Caco-2 (cell line): Measurements from ENCODE around the gene PPP1R7. TPM values are rescaled to one million over a fixed set of nuclear protein-coding genes. Genes with fewer than 3 reads are reported as not detected.

Experiments used
- BruUV-seq: library from RNA; stranded (reverse); fragments of 400-500 nt; replicated peaks from 2 replicates; lab custom pipeline; 2021; lab: Mats Ljungman, UMichigan
- CTCF ChIA-PET: fragments of 300-600 bp; sonication (Branson Sonifier 250); formaldehyde crosslinking; loops from one replicate; lab custom pipeline; 2022; ENCODE audit warnings: antibody characterized with exemption; lab: Charles Lee
- POLR2A ChIA-PET: fragments of 300-600 bp; sonication (Branson Sonifier 250); formaldehyde crosslinking; loops from one replicate; lab custom pipeline; 2022; ENCODE audit warnings: antibody characterized with exemption; lab: Charles Lee
- DNase-seq, 2 experiments: peaks; one replicate each; pipeline versions ENCODE4 v3.0.0 to v3.0.0-alpha.2; 2020 to 2022
- H3K27me3 ChIP-seq: replicated peaks from 2 replicates; pipeline ENCODE4 v1.6.0; 2011; ENCODE audit warnings: low read length; ENCODE audit not compliant: control insufficient read depth, insufficient read depth
- H3K36me3 ChIP-seq: 2 replicates; pipeline ENCODE4 v1.5.1; 2011; ENCODE audit warnings: low read length; ENCODE audit not compliant: control insufficient read depth, insufficient read depth
- H3K4me1 ChIP-seq: fragments of 250-450 bp; sonication (Bioruptor Pico); 2 replicates; pipeline ENCODE4 v1.5.1; 2020; ENCODE audit warnings: mild to moderate bottlenecking
- H3K4me3 ChIP-seq: 2 replicates; pipeline ENCODE4 v1.5.1; 2011; ENCODE audit warnings: low read depth, mild to moderate bottlenecking, control low read depth, low read length
- H3K9me3 ChIP-seq: fragments of 250-450 bp; sonication (Bioruptor Pico); 2 replicates; pipeline ENCODE4 v1.5.1; 2020; ENCODE audit warnings: mild to moderate bottlenecking, moderate library complexity
- H3K27ac Mint-ChIP-seq: one replicate; pipeline ENCODE4 v1.8.0; 2022; ENCODE audit warnings: mixed read lengths; ENCODE audit not compliant: unreplicated experiment
- H3K27me3 Mint-ChIP-seq: one replicate; pipeline ENCODE4 v1.8.0; 2022; ENCODE audit warnings: mixed read lengths; ENCODE audit not compliant: insufficient read depth, unreplicated experiment
- H3K36me3 Mint-ChIP-seq: one replicate; pipeline ENCODE4 v1.8.0; 2022; ENCODE audit warnings: mild to moderate bottlenecking, mixed read lengths; ENCODE audit not compliant: insufficient read depth, unreplicated experiment
- H3K4me1 Mint-ChIP-seq: one replicate; pipeline ENCODE4 v1.8.0; 2022; ENCODE audit warnings: low read depth, mixed read lengths; ENCODE audit not compliant: unreplicated experiment
- H3K4me3 Mint-ChIP-seq: one replicate; pipeline ENCODE4 v1.8.0; 2022; ENCODE audit warnings: mild to moderate bottlenecking, moderate library complexity, mixed read lengths; ENCODE audit not compliant: unreplicated experiment
- H3K9me3 Mint-ChIP-seq: one replicate; pipeline ENCODE4 v1.8.0; 2022; ENCODE audit warnings: mixed read lengths; ENCODE audit not compliant: unreplicated experiment
- intact Hi-C: fragments of 100-400 bp; cut with micrococcal nuclease; formaldehyde crosslinking; loops from one replicate; pipeline ENCODE4 v1.10.0; 2022; ENCODE audit not compliant: unreplicated experiment
- total RNA-seq: library from RNA; stranded (reverse); gene quantifications from 2 replicates; pipeline ENCODE4 v1.2.3, GENCODE V29; 2022
- TF ChIP-seq, protein P1 (sequence below), 2 experiments: fragments of 200-600 bp in 1 of 2; IDR thresholded peaks; 1 replicate in 1 of 2; 2 replicates in 1 of 2; pipeline versions ENCODE4 v1.5.1 to v1.8.0; 2011 to 2022; ENCODE audit warnings: antibody characterized with exemption in 1 of 2, control low read depth in 1 of 2, inconsistent platforms in 1 of 2, low read depth in 1 of 2, low read length in 1 of 2, mild to moderate bottlenecking in 1 of 2, moderate library complexity in 1 of 2; ENCODE audit not compliant: insufficient read depth in 1 of 2, severe bottlenecking in 1 of 2, unreplicated experiment in 1 of 2

PPP1R7 gene
- total RNA-seq, 1 experiment from 2014 or later, result 32.5 TPM

DNA sequence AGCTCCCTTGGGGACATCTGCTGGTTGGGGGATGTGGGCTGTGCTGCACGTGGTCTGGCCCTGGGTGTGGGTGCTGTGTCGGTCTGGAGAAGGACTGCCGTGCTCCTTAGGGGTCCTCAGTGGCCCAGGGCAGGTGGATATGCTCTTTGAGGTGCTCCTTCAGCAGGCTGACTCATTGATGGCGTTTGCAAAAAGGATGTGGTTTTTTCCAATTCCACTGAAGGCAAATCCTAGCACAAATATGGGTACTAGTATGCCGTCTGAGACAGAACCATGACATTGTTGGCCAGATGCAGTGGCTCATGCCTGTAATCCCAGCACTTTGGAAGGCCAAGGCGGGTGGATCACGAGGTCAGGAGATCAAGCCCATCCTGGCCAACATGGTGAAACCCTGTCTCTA, 3.3 kb downstream of the PPP1R7 start:
- POLR2A ChIA-PET, result no interaction called here
- TF ChIP-seq, protein P1, sequence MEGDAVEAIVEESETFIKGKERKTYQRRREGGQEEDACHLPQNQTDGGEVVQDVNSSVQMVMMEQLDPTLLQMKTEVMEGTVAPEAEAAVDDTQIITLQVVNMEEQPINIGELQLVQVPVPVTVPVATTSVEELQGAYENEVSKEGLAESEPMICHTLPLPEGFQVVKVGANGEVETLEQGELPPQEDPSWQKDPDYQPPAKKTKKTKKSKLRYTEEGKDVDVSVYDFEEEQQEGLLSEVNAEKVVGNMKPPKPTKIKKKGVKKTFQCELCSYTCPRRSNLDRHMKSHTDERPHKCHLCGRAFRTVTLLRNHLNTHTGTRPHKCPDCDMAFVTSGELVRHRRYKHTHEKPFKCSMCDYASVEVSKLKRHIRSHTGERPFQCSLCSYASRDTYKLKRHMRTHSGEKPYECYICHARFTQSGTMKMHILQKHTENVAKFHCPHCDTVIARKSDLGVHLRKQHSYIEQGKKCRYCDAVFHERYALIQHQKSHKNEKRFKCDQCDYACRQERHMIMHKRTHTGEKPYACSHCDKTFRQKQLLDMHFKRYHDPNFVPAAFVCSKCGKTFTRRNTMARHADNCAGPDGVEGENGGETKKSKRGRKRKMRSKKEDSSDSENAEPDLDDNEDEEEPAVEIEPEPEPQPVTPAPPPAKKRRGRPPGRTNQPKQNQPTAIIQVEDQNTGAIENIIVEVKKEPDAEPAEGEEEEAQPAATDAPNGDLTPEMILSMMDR (IDR thresholded peaks at IDR 0.05; ENCODE audit: insufficient read depth in 1 of 2, low read depth in 1 of 2, low read length in 1 of 2, severe bottlenecking in 1 of 2, unreplicated experiment in 1 of 2), result no peak
- Mint-ChIP-seq H3K4me1 (peaks cover 9% of the 10 kb centered on the region), H3K27me3 (no peaks in the 10 kb centered on the region), H3K36me3 (peaks cover 8% of the 10 kb centered on the region), H3K4me3 (no peak overlapping the region), H3K27ac (no peak overlapping the region), H3K9me3 (no peaks in the 10 kb centered on the region)
- no TSS peak for BruUV-seq
- no peak for DNase-seq
- no peaks in the 10 kb centered on the region for H3K36me3 ChIP-seq
- H3K4me1 ChIP-seq, result 0 out of 2 replicates have a peak, but pooled peaks cover 3% of the 10 kb centered on the region
- H3K27me3 ChIP-seq, result no peaks in the 10 kb centered on the region
- CTCF ChIA-PET, result no interaction called here
- intact Hi-C loops, result no loop called here
- H3K9me3 ChIP-seq, result no peaks in the 10 kb centered on the region
- no peak overlapping the region for H3K4me3 ChIP-seq

DNA sequence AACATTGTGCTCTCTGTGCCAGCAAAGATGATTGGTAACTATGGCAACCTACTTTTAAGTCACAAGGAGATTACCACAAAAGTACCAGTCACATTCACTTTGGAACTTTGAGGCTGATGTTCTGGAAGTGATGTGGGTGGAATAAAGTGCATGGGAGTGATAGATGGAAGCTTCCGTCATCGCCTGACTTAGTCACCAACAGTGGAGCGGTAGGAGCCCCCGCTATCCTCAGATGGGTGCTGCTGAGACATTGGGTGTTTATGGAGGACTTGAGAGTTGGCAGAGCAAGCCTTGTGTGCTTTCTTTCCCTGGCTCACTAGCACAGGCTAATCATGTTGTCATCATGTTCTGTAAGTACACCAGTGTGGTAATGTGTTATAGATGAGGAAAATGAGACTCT, 4.6 kb downstream of the PPP1R7 start:
- 0 out of 2 replicates have a peak, but pooled peaks cover 3% of the 10 kb centered on the region for H3K4me1 ChIP-seq
- Mint-ChIP-seq H3K4me3 (no peak overlapping the region), H3K9me3 (no peaks in the 10 kb centered on the region), H3K4me1 (peaks cover 7% of the 10 kb centered on the region), H3K36me3 (peaks cover 7% of the 10 kb centered on the region), H3K27me3 (no peaks in the 10 kb centered on the region), H3K27ac (no peak overlapping the region)
- H3K36me3 ChIP-seq, result no peaks in the 10 kb centered on the region
- ChIA-PET POLR2A (no interaction called here), CTCF (no interaction called here)
- no TSS peak for BruUV-seq
- no peak for DNase-seq
- no peaks in the 10 kb centered on the region for H3K27me3 ChIP-seq
- intact Hi-C loops, result no loop called here
- H3K4me3 ChIP-seq, result no peak overlapping the region
- TF ChIP-seq, protein P1 (IDR thresholded peaks at IDR 0.05; ENCODE audit: insufficient read depth in 1 of 2, low read depth in 1 of 2, low read length in 1 of 2, severe bottlenecking in 1 of 2, unreplicated experiment in 1 of 2), result no peak
- H3K9me3 ChIP-seq, result no peaks in the 10 kb centered on the region

DNA sequence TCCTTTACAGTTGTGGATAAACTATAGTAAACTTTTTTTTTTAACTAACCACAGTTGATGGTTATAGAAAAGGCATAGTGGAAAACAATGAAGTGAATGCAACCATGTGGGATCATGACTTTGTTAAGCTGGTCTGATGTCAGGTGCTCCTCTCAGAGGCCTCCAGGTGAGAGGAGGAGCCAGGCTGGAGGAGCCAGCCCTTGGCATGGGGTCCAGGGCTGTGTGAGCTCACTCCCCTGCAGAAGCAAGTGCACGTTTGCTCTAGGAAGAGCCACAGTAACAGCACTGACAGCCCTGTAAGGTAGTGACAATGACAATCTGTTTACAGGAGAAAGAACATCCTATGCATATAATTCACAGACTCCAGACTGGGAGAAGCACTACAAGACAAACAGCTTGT, 5.7 kb downstream of the PPP1R7 start:
- no peak overlapping the region for H3K27ac Mint-ChIP-seq
- ChIA-PET CTCF (no interaction called here), POLR2A (no interaction called here)
- H3K4me1 Mint-ChIP-seq, result peaks cover 7% of the 10 kb centered on the region
- H3K9me3 Mint-ChIP-seq, result no peaks in the 10 kb centered on the region
- H3K36me3 Mint-ChIP-seq, result no peaks in the 10 kb centered on the region
- no peak overlapping the region for H3K4me3 Mint-ChIP-seq
- 0 out of 2 replicates have a peak, but pooled peaks cover 3% of the 10 kb centered on the region for H3K4me1 ChIP-seq
- H3K4me3 ChIP-seq, result no peak overlapping the region
- no peaks in the 10 kb centered on the region for H3K9me3 ChIP-seq
- no peaks in the 10 kb centered on the region for H3K27me3 ChIP-seq
- TF ChIP-seq, protein P1 (IDR thresholded peaks at IDR 0.05; ENCODE audit: insufficient read depth in 1 of 2, low read depth in 1 of 2, low read length in 1 of 2, severe bottlenecking in 1 of 2, unreplicated experiment in 1 of 2), result no peak
- no TSS peak for BruUV-seq
- H3K36me3 ChIP-seq, result no peaks in the 10 kb centered on the region
- no peaks in the 10 kb centered on the region for H3K27me3 Mint-ChIP-seq
- DNase-seq, result no peak
- intact Hi-C loops, result no loop called here
